OCI-M2 (cell line): ENCODE results near the gene GATAD1.
"Not testable (repeated sequence)": the region's sequence is repeated elsewhere in the genome, so short reads cannot be mapped to it uniquely, and the experiment has no call there.

ENCODE experiments used
- DNase-seq: peaks from one replicate; lab custom pipeline; 2025; ENCODE audit not compliant: unreplicated experiment; lab: John Stamatoyannopoulos, UW

Gene GATAD1

GRCh38 chr7:92479146-92479545, 31.9 kb downstream of the GATAD1 start:
- not testable (repeated sequence) for DNase-seq

GRCh38 chr7:92483624-92484023, 36.3 kb downstream of the GATAD1 start:
- DNase-seq = not testable (repeated sequence)

DNA sequence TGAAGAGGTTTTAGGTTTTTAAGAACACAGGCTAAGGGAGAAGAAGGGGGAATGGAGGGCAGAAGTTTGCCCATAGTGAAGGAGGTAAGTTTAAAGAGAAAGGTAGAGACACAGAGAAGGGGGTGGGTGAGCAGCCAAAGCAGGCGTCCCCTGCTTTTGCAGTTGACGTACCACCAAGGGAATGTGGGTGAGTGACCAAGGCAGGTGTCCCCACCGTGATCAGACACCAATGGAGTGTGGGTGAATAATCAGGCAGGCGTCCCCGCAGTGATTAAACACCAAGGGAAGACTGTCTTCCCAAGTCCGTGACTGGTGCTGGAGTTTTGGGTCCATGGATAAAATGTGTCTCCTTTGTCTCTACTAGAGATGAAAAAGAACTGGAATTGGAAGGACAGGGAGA, 36.9 kb downstream of the GATAD1 start:
- DNase-seq = not testable (repeated sequence)

- no peak for DNase-seq
Measured at GRCh38 chr7:92485267-92485892, 38.1 kb downstream of the GATAD1 start.

DNA sequence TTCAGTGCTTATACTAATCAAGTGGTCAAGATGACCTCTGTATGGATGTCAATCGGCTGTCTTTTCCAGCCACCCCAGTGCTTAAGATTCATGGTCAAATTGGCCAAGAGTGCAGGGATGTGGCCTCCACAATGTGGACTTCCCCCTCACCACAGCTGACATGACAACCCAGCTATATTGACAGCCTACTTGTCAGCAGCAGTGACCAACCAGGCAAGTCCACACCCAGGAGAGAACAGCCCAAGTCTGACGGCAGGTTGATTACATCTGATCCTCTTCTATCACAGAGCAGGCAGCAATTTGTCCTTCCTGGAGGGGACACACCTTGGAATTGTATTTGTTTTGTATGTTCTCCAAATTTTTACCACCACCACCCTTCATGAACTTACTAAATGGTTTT, 38.7 kb downstream of the GATAD1 start:
- no peak for DNase-seq

- no peak for DNase-seq
Measured at GRCh38 chr7:92487804-92488203, 40.5 kb downstream of the GATAD1 start.

DNA sequence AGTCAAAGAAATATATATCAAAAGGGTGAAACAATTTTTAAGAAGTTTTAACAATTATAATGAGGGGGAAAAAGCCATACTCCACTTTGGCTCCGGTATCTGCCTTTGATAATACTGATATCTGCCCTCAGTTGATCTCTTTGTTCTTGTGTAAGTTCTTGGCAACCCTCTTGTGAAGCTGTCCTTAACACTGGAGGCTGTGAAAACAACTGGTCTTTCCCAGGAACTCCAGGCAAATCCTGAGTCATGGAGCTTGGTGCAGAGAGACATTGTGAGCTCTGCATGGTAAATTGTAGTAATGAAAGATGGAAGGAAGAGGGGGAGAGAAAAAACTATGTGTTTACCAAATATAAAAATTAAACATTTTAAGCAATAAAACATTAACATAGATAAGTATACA, 42.4 kb downstream of the GATAD1 start:
- no peak for DNase-seq

DNA sequence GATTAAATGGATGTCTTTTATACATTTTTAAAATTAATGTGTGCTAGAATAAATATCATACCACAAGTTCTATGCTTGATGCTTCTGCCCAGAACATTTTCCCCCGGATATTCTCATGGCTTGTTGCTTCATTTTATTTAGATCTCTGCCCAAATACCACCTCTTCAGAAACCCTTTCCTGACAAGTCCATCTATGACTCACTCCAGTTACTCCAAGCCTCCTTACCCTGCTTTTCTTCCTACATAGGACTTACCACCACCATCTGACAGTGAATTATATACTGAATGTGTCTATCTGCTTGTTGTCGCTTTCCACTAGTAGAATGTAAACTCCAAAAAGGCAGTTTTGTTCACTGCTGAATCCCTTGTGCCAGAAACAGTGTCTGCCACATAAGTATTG, 49.6 kb downstream of the GATAD1 start:
- no peak for DNase-seq

DNA sequence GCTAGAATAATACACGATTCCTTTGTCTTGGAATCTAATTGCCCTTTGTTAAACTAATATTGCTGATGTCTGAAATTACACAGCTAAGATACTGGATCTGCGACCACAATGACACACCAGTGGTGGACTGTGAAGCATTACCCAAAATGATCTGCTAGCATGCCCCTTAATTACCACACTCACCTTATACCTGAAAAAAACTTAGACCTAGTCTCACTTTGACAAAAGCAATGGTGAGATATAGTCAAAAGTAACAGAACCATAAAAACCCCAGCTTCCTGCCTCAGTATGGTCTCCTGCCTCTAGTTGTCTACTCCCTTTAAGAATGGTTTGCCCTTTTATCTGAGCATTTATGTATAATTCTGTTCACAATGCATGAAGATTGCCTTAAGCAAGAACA, 51.3 kb downstream of the GATAD1 start:
- DNase-seq = no peak

GRCh38 chr7:92503767-92504166, 56.5 kb downstream of the GATAD1 start:
- DNase-seq = no peak

DNA sequence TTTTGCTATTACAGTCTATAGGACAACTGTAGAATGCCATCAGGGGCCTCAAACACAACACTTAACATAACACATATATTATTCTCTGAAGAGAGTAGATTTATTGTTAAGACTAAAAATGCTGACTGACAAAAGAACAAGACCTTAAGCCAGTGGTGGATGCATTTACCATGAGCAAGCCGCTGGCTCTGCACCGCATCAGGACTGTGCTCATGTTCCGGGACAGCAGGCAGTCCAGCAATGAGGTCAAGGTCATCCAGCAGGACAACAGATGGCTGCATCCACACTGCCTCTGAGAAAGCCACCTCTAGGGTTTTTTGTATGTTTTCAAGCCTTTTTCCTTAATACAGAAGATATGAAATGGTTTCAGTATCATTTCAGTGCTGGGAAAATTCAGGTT, 57.3 kb downstream of the GATAD1 start:
- DNase-seq = no peak

DNA sequence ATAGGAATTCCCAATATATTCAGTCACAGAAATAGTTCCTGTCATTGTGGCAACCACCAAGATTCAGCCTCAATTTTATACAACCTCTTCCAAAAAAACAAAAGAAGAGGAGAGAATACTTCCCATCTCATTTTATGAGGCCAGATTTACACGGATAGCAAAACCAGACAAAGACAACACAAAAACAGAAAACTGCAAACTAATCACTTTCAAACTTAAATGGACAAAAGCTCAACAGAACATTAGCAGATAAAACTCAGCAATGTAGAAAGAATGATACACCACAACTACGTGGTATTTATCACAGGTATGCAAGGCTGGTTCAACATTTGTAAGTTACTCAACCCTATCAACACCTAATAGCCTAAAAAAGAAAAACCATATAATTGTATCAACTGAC, 59.1 kb downstream of the GATAD1 start:
- DNase-seq = no peak

DNA sequence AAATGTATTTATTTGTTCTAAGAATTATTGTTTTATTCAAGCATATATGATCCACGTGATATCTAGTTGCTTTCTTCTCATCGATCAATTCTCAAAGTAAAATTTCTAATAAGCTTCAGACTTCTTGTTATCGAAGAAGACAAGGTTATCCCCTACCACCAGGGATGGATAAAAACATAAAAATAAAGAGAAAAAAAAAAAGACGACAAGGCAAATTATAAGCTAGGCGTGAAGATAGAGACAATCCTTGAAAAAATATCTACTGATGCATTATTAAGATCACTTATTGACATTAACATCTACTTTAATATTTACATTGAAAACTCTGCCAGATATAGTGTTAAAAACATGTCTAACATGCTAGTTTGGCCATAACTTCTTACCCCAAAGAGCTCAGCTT, 61.7 kb downstream of the GATAD1 start:
- DNase-seq = no peak
